Uterus (tissue), 4 donors: ENCODE measurements around the gene TMEM119. TPM values are rescaled to one million over a fixed set of nuclear protein-coding genes. Genes with fewer than 3 reads are reported as not detected.

Source experiments
- DNase-seq, 2 donors: peaks; one replicate each; pipeline ENCODE4 v3.0.0-alpha.2; 2019 to 2020
- H3K27ac ChIP-seq, 2 donors: fragments of 200-600 bp; sonication (generic); 1 replicate in 1 of 2; 2 replicates in 1 of 2; pipeline ENCODE4 v1.5.1; 2016 to 2018
- H3K27me3 ChIP-seq, 2 donors: fragments of 200-600 bp; sonication (generic); one replicate each; pipeline ENCODE4 v1.5.1; 2018 to 2019; ENCODE audit warnings: control low read depth in 1 of 2
- H3K36me3 ChIP-seq, 2 donors: fragments of 200-600 bp; sonication (generic); one replicate each; pipeline ENCODE4 v1.5.1; 2019; ENCODE audit warnings: control low read depth in 1 of 2
- H3K4me1 ChIP-seq, 2 donors: fragments of 200-600 bp; sonication (generic); one replicate each; pipeline ENCODE4 v1.5.1; 2018 to 2019; ENCODE audit warnings: control low read depth in 1 of 2
- H3K4me3 ChIP-seq, 2 donors: fragments of 200-600 bp; sonication (generic); 1 replicate in 1 of 2; 2 replicates in 1 of 2; pipeline ENCODE4 v1.5.1; 2018 to 2019; ENCODE audit warnings: mild to moderate bottlenecking in 1 of 2
- H3K9me3 ChIP-seq, 2 donors: fragments of 200-600 bp; sonication (generic); one replicate each; pipeline ENCODE4 v1.5.1; 2019; ENCODE audit warnings: control low read depth in 1 of 2
- POLR2A ChIP-seq, 2 donors: fragments of 450-650 bp; IDR thresholded peaks; one replicate each; pipeline ENCODE4 v1.6.1; 2016; ENCODE audit warnings: antibody characterized with exemption in 2 of 2, mild to moderate bottlenecking in 1 of 2, moderate library complexity in 1 of 2
- intact Hi-C: fragments of 100-400 bp; cut with DNase I; formaldehyde crosslinking; loops from one replicate; pipeline ENCODE4 v1.15.1; 2023; ENCODE audit warnings: low total_unique reads
- total RNA-seq, 4 donors: library from RNA; depleted of rRNA in 3 of 4; stranded (reverse); fragments of >200 nt in 3 of 4; gene quantifications; one replicate each; pipeline versions ENCODE4 v1.1.0 to v1.2.4, GENCODE V29; 2014 to 2023
- TF ChIP-seq, protein P1 (sequence below), 4 experiments: fragments of 200-600 bp in 2 of 4; fragments of 450-650 bp in 2 of 4; sonication (generic) in 2 of 4; IDR thresholded peaks; one replicate each; pipeline ENCODE4 v1.5.1; 2016 to 2019; ENCODE audit warnings: antibody characterized with exemption in 4 of 4, mild to moderate bottlenecking in 2 of 4, moderate library complexity in 1 of 4
- donor health status: DM: yes; HTN: yes; CAD: no.

Gene TMEM119
- total RNA-seq, 4 donors from 2014 or later = 9.1 to 102 (median 12.4) TPM

DNA sequence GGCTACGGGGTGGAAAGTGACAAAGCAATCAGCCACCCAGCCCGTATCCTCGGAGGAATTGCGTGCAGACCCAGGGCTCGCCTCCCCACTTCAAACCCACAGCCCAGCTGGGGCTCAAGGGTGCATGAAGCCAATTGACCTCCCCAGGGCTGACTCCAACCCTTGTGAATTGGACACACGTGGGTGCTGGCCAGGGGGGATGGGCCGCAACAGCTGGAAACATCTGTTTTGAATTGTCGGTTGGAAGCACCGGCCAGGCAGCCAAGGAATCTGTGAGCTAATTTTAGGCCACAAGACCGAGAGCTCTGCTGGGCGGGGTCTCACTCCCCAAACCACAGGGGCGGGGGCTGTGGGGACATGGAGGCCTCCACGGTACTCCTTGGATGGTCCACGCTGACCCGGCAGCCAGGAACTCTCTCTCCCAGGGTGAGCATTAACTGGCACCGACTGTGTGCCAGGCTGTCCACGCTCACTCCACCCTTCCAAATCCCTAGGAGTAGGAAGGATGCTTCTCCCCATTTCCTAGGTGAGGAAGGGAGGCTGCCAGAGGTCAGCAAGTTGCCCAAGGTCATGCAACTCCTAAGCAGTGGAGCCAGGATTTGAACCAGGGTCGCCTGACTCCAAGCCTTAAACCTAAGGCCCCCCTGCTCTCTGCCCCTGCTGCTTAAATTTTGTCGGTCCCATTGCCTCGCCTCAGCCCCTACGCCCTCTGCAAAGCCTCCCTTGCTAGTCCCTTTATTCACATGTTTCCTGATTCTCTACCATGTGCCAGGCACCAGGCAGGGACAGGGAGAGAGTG is 11.9 kb upstream of the TMEM119 start:
- peak; percentile 79 to 88 for DNase-seq
- H3K27me3 ChIP-seq = no peaks in the 10 kb centered on the region
- no peaks in the 10 kb centered on the region for H3K9me3 ChIP-seq
- no peaks in the 10 kb centered on the region for H3K36me3 ChIP-seq
- intact Hi-C loops = no loop called here
- TF ChIP-seq, protein P1, sequence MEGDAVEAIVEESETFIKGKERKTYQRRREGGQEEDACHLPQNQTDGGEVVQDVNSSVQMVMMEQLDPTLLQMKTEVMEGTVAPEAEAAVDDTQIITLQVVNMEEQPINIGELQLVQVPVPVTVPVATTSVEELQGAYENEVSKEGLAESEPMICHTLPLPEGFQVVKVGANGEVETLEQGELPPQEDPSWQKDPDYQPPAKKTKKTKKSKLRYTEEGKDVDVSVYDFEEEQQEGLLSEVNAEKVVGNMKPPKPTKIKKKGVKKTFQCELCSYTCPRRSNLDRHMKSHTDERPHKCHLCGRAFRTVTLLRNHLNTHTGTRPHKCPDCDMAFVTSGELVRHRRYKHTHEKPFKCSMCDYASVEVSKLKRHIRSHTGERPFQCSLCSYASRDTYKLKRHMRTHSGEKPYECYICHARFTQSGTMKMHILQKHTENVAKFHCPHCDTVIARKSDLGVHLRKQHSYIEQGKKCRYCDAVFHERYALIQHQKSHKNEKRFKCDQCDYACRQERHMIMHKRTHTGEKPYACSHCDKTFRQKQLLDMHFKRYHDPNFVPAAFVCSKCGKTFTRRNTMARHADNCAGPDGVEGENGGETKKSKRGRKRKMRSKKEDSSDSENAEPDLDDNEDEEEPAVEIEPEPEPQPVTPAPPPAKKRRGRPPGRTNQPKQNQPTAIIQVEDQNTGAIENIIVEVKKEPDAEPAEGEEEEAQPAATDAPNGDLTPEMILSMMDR (IDR thresholded peaks at IDR 0.05) = no peak
- TF ChIP-seq POLR2A (IDR thresholded peaks at IDR 0.05) = no peak
- peaks cover 0 to 4% of the 10 kb centered on the region in 2 donors for H3K4me1 ChIP-seq
- H3K27ac ChIP-seq = peak overlapping the region; percentile 16 to 49
- H3K4me3 ChIP-seq = no peak overlapping the region

DNA sequence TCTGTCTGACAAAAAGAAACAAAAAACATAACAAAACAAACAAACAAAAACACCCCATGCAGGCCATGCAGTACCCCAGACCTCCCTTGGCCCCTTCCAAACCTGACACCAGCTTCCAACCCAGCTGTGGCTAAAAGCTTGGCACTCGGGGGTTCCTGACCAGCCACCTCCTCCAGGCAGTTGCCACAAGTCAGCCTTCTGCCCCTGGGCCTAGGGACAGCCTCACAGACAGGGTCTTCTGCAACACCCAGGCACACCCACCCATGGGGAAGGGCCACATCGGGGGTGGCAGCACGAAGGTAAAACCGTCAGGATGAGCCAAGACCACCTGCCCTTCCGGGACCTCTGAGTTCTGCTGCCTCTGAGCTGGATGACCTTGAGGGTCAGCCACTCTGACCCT is 10.7 kb upstream of the TMEM119 start:
- intact Hi-C loops = no loop called here
- TF ChIP-seq, protein P1 (IDR thresholded peaks at IDR 0.05) = no peak
- no peak for TF ChIP-seq POLR2A (IDR thresholded peaks at IDR 0.05)

DNA sequence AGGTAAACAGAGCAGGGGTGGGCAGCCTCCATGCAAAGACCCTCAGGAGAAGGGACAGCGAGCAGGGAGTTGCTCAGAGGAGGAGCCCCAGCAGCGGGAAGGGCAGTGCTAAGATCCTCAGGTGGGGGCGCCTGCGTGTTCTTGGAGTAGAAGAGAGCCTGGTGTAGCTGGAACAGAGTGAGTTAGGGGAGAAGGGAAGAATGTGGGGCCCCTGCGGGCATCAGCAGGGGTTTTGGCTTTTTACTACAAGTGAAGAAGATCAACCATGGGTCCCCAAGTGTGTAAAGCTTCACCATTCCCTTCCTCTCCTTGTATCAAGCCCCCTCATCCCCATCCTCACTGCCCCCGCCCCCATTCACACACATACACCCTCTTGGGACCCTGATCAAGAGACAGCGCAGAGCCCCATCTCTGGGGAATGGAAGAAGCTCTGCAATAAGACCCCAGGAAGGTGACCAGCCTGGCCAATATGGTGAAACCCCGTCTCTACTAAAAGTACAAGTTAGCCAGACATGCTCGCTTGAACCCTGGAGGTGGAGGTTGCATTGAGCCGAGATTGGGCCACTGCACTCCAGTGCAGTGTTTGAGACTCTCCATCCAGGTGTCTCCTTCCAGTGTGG is 10.2 kb upstream of the TMEM119 start:
- intact Hi-C loops = no loop called here
- TF ChIP-seq POLR2A (IDR thresholded peaks at IDR 0.05) = no peak
- TF ChIP-seq, protein P1 (IDR thresholded peaks at IDR 0.05) = no peak

More for the DNA sequence above, 10.7 kb upstream of the TMEM119 start:
- Histone ChIP-seq H3K4me1 (peaks cover 0 to 4% of the 10 kb centered on the region in 2 donors), H3K4me3 (no peak overlapping the region), H3K9me3 (no peaks in the 10 kb centered on the region), H3K27ac (no peak overlapping the region), H3K27me3 (no peaks in the 10 kb centered on the region), H3K36me3 (no peaks in the 10 kb centered on the region)
- no peak for DNase-seq

DNA sequence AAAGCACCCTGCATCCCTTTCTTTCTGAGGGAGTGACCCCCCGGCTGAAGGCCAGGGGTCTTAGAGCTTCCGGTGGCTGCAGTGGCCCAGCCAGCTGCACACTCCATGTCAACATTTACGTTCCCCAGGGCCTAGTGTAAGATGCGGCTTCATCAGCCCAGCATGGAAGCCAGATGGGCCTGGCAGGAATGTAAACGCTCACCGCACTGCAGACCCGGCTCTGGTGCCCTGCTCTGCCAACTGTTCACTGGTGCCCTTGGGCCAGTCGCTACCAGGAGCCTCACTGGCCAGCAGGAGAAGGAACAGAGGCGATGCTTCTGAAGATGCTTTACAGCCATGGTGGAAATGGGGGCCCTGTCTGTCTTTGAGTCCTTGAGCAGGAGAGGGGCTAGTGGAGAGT is 8.6 kb upstream of the TMEM119 start:
- H3K9me3 ChIP-seq = no peaks in the 10 kb centered on the region
- intact Hi-C loops = no loop called here

More for the DNA sequence above, 10.2 kb upstream of the TMEM119 start:
- Histone ChIP-seq H3K27me3 (no peaks in the 10 kb centered on the region), H3K36me3 (no peaks in the 10 kb centered on the region), H3K4me1 (peaks cover 0 to 4% of the 10 kb centered on the region in 2 donors), H3K27ac (no peak overlapping the region), H3K4me3 (no peak overlapping the region), H3K9me3 (no peaks in the 10 kb centered on the region)
- DNase-seq = no peak

More for the DNA sequence above, 8.6 kb upstream of the TMEM119 start:
- Histone ChIP-seq H3K4me1 (peaks cover 0 to 4% of the 10 kb centered on the region in 2 donors), H3K27ac (no peak overlapping the region), H3K27me3 (no peaks in the 10 kb centered on the region), H3K36me3 (no peaks in the 10 kb centered on the region), H3K4me3 (no peak overlapping the region)
- TF ChIP-seq POLR2A (IDR thresholded peaks at IDR 0.05) = no peak
- TF ChIP-seq, protein P1 (IDR thresholded peaks at IDR 0.05) = no peak
- DNase-seq = no peak
